Pulmonary artery endothelial cell (primary cell): ENCODE measurements around the gene LDLRAD4. TPM values are rescaled to one million over a fixed set of nuclear protein-coding genes. Genes with fewer than 3 reads are reported as not detected.

ENCODE experiments used
- DNase-seq: peaks from one replicate; pipeline ENCODE4 v3.0.0-alpha.2; 2011; ENCODE audit warnings: low read depth, low spot score
- total RNA-seq: library from RNA; depleted of rRNA; stranded (reverse); fragments of >200 nt; gene quantifications from 2 replicates; pipeline ENCODE4 v1.2.3, GENCODE V29; 2014

The LDLRAD4 gene
- total RNA-seq, 1 donor from 2014 or later: 1.5 TPM

DNA sequence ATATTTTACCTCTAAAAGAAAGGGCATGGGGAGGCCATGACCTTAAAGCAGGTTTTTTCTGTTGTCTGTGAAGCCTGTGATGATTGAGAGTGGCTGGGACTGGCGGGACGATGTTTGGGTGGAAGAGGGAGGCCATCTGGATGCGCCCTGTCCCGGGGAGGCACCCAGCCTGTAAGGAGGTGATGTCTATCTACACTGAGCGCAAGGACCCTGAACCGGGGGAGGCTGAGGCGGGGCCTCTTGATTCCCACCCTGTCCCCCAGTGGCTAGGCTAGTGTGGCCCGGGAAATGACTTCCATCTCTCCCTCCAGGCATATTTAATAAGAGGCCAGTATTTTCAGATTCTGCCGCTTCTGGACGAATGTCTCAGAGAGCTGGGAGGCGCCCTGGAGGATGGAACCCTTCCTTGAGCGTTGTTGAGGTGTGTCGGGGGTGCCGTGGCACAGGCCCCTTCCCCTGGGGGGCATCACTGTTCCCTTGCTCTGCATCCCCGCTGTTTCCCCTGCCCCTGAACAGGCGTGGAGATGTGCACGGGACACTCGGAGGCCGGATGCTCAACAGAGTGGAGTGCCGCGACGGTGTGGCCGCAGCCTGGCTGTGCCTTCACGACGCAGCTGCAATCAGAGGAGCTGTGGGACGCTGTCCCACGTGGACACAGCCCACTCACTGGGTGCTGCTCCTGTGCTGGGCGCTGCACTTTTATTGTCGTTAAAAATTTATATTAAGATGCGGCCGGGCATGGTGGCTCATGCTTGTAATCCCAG lies 185.4 kb downstream of the LDLRAD4 start:
- no peak for DNase-seq

DNA sequence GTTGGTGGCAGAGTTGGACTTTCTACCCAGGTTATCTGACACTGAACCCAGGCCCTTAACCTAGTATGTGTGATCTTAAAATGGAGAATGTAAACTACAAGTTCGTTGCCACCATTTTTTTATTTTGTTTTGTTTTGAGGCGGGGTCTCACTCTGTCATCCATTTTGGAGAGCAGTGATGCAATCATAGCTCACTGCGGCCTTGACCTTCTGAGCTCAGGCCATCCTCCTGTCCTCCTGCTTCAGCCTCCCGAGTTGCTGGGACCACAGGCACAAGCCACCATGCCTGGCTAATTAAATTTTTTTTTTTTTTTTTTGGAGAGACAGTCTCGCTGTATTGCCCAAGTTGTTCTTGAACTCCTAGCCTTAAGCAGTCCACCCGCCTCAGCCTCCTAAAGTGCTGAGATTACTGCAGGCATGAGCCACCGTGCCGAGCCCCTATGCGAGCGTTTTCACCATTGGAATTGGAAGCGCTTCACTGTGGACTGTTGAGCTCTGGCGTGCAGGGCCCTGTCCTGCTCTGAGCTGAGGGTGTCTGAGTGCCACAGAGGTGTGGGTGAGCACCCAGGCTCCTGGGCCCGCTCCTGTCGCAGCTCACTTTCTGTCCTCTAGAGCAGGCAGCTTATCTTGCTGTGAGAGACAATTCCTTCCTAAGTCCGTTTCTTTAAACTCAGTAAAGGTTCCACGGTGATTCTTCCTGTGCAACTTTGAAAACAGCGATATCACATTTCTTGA lies 186.9 kb downstream of the LDLRAD4 start:
- DNase-seq: no peak

DNA sequence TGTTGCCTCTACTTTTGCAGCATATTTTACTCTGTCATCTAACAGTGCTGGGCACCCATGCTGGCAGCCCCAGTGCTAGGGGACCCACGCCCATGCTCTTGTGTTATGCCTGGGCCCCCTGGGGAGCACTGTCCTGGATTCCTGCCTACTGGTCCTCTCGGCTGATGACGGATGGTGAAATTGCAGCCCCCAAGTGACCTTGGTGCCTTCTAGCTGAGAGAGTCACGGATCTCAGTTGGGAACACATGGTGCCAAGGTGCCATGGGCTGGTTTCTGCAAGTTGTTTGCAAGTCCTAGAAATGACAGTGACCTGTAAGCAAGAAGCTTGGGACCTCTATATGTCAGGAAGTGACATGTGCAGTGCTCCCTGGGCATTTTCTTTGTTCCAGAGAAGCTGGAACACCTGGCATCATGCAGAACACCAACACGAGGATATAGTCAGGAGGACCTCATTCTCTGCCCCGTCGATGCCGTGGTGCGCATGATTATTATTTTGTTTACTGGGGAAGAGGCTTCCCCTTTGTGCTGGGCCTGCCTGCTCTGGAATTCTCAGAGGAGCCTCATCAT lies 187.6 kb downstream of the LDLRAD4 start:
- DNase-seq: no peak

DNA sequence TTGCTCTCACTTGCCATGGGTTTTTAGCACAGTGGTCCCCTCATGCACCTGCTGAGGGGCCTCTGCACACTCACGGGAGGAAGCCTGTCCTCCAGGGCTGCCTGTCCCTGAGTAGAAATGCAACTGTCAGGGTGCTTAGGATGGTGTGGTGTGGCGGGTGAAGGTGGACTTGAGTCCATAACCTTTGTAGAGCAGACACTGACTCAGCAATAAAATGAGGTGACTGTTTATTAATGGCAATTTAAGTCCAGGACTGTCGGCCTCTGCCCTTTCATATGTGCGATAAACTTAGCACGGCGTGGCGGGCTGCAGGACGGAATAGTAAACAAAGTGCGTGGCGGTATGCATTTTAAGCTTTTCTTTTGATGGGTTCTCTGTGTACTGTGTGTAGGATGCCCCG lies 188.2 kb downstream of the LDLRAD4 start:
- DNase-seq: no peak

DNA sequence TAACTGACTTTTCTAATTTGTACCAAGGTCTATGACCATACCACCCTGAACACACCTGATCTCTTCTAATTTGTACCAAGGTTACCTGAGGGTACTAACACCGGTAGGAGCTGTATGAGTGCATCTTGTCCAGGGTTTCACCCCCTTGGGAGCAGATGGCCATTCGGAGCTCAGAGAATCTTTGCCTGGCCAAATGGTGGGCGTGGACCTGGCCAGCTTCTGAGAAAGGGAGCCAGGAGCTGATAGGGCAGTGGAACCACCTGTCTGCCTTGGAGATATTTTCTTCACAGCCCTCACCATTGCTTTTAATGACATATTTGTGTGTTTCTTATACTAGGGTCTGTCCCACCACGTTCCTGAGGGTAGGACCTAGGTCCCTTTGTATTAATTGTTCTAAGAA lies 188.9 kb downstream of the LDLRAD4 start:
- DNase-seq: no peak

DNA sequence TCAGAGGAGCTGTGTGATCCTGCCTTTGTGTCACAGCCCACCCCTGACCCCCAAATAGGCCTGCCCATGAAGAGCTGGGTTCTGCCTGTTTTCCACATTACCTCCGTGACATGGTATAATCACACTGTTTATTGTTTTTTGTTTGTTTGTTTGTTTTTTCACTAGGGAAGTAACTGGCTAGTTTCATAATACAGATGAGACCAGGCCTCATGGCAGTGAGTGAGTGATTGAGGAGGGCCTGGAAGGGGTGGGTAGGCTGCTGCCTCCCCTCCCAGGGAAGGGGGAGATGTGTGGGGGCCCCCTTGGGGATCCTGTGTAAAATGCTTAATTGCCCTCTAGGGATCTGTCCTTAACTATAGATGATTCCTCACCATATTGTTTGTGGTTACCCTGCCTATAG lies 190.5 kb downstream of the LDLRAD4 start:
- DNase-seq: no peak

DNA sequence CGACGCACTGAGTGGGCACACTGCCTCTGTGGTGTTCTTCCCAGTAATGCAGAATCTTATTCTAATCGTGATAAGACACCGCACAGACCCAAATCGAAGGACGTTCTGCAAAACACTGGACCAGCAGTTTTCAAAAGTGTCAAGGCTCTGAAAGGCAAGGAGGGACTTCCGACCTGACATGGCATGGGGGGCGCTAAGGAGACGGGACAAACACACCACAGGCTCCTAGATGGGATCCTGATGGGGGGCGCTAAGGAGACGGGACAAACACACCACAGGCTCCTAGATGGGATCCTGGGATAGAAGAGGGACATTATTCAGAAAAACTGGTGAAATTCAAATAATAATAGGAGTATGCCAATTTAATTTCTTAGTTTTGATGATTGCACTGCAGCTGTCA lies 191.4 kb downstream of the LDLRAD4 start:
- DNase-seq: no peak

DNA sequence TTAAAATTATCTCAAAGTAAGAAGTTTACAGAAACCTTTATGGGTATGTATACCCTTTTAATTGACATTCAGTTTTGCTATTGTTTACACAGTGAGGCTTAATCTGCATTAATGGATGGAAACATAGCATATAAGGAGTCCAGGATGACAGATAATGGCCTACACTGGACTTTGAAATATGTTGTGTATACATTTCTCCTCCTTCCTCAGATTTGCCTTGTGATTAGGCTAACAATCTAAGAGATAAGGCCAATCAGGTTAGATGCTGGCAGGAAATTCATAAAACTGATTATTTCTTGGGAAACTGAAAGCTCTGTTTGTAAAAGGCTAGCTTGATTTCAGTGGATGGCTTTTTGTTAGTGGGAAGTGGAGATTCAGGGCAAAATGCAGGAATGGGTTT lies 191.9 kb downstream of the LDLRAD4 start:
- no peak for DNase-seq

DNA sequence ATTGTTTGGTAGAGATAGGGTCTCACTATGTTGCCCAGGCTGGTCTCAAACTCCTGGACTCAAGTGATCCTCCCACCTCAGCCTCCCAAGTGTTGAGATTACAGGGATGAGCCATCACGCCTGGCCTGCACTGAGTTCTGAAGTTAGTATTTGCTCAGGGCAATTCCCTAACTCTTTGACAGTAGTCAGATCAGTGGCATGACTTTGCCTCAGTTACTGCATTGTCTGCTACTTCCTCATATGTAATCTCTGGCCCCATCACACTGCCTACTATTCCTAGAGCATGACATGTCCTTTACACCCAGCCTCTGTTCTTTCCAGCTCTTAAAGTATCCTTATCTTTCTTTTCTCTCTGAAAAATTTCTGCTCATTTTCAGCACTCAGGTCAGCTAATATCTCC lies 193.5 kb downstream of the LDLRAD4 start:
- no peak for DNase-seq

DNA sequence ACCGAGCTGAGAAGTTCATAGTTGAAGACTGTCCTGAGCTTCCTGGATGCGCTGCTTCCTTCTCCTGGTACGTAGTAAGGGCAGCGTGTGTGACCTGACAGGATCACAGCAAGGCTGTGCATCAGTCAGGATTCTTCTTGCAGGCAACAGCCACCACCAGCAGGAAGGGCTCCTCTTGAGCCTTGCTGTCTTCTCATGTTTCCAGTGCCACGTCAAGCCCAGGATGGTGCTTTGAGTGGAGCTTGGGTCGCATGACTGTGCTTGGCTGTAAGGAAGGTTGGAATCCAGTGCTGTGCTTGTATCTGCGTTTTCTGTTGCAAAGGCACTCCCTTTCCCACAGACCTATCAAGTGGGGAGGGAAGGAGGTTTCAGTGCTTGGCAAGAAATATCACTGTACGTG lies 194.3 kb downstream of the LDLRAD4 start:
- DNase-seq: no peak

DNA sequence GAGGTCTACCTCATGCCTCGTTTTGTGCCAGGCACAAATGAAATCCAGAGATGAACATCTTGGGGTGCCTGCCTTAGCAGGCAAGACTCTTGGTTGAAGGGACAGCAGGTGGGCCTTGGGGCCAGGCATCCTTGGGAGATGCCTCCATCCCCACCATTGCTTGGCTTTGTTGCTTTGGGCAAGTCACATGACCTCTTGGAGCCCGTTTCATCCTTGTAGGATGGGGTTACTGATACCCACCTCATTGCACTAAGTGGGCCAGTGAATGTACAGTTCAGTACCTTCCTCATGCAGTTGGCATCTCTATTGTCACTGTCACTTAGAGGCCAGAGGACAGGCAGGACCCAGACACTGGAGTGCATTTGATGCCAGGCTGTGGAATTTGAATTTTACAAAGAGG lies 195.5 kb downstream of the LDLRAD4 start:
- DNase-seq: no peak

DNA sequence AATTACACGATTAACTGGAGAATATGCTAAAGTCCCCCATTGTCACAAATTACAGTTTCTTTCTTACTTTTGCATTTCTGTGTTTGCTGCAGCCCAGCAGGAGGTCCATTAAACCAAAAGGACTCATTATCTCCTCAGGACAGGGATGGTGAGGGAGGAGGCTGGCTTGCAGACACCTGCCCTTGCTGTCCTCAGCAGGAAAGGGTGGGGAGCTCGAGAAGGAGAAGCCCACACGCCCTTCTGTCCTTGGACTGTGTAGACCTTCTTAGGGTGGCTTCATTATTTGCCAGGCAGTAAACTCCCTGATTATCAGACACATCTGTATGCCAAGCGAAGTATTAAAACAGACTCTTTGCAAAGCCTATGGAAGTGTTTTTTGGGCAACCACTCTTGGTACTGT lies 196.0 kb downstream of the LDLRAD4 start:
- DNase-seq: no peak

DNA sequence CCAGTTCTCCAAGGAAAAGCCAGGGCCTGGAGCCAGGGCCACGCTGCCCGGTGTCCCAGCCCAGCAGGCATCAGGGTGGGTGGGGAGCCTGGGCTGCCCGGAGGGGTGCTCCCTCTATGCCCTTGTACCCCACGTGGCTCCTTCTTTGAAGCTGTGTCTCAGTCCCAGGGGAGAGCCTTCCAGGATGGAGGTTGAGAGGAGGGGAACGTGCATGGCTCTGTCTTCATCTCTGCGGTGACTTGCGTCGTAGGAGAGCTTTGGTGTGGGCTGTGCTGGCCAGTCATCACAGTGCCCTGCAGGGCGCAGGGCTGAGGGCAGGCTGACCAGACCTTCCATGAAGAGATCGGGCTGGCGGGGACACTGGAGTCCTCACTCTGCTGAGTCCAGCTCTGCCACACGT lies 197.2 kb downstream of the LDLRAD4 start:
- no peak for DNase-seq

DNA sequence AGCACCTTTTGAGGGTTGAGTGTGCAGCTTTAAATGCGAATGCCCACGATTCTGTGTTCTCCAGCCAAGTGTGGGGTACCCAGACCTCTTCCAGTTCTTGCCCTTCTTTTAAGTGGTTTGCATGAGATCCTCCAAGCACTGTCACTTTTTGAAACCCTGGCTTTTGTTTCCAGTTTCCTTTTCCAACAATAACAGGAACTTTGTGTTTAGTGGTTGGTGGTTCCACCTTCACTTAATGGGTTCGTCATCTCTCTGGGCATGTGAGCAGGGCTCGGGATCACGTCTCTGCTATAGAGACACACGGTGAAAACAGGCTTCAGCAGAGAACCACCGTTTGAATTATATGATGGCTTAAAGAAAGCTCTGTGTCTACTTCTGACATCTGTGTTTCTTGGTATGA lies 197.6 kb downstream of the LDLRAD4 start:
- DNase-seq: peak; percentile 13

DNA sequence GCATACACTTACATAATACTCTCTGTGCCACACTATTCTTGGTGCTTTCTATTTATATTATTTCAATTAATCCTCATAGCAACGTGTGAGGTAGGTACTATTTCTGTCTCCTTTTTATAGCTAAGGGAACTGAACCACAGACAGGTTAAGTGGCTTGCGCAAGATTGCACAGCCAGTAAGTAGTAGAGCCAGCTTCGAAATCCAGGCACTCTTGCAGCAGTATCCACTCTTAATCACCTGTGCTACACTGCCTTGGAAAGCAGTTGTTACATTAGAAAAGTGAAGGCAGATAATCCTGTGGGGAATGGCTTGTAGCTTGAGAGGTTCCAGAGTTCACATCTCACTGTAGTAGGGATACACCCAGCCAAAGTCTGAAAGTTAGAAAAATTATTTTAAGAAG lies 198.3 kb downstream of the LDLRAD4 start:
- DNase-seq: no peak

DNA sequence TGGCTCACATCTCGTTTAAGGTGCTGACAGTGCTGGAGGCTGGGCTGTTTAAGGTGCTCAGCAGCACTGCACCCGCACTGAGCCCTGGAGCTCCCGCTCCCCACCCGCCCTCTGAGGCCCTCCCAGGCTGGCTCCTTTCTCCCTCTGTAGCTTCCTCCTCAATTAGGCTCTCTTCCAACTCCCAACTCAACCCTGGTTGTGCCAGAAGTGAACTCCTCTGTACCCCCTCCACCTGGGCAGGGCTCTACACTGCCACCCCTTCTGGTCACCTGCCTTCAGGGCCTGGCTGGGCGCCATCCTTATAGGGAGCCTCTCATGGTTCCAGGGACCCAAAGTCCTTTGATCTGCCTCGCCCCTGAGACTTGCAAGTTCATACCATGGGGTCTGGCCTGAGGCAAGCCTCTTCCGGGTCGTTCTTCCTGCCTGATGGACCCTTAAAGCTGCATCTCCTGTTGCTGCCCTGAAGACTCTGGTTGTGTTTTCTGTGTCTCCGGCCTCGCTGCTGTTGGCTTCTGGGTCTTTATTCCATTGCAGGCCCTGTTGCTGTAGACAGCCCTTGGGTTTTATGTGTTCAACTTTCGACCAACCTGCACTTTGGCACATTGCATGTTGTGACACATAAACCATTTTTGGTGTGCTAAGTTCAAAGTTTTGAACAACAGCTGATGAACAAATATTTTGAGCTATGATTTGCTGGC lies 199.6 kb downstream of the LDLRAD4 start:
- no peak for DNase-seq

DNA sequence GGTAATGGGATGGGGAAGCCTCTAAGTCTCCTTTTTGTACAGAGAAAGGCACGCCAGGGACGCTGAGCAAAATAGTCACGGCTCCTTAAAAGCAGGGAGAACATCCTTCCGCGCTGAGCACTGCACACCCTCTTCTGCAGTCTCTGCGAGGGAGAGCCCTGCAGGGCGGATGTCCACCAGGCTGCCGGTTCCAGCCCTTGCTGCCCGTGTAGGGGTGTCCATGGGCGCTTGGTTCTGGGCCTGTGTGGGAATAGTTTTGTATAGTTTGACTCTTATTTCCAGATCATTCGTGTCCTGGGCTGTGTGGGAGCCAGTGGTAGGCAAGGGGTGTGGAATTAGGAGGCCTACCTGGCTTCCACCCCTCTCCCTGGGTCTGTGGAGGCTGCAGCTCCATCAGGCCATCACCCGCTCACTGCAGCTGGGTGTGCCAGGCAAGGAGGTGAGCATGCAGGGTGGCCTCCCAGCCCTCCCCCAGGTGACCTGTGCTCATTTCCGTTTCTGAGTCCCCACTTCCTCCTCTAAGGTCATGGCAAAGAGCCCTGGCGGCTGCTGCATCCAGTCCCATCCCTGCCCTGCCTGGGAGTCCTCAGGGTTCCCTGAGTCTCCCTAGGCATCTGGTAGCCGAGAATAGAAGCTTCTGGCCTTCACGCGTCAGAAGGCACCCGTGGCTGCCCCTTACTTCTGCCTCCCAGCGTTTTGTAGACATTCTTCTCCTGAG lies 202.6 kb downstream of the LDLRAD4 start:
- DNase-seq: no peak

DNA sequence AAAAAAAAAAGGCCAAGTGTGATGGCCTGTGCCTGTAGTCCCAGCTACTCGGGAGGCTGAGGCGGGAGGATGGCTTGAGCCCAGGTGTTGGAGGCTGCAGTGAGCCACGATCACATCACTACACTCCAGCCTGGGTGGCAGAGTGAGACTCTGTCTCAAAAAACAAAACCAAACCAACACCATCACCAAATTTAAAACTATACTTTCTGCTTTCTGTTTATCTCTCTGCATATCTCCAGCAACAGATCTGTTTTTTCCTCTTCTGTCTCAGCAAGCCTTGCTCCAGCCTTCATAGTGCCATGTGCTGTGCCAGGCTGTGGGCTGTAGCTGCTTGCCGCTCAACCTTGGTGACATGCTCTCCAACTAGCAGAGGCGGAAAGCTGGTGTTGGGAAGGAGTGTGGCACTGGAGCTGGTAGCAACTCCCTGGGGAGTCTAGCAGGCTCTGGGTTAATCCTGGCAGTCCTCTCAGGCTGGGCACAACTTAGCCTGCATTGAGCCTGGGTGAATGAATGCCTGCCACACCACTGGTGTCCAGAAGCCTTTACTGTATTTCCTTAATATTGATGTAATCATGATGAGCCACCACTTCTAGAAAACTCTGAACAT lies 204.1 kb downstream of the LDLRAD4 start:
- DNase-seq: no peak

DNA sequence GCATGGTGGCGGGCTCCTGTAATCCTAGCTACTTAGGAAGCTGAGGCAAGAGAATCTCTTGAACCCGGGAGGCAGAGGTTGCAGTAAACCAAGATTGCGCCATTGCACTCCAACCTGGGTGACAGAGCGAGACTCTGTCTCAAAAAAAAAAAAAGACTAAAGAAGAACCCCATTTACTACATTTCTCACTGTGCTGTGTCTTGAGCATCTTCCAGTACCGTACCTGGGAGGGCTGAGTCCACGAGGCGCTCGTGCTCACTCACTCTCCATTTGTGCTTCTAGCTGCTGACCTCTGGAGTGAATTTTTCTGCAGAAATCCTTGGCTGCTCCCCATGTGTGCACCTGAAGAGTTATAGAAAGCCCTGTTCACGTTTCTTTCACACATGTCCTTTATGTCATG lies 204.8 kb downstream of the LDLRAD4 start:
- DNase-seq: no peak

DNA sequence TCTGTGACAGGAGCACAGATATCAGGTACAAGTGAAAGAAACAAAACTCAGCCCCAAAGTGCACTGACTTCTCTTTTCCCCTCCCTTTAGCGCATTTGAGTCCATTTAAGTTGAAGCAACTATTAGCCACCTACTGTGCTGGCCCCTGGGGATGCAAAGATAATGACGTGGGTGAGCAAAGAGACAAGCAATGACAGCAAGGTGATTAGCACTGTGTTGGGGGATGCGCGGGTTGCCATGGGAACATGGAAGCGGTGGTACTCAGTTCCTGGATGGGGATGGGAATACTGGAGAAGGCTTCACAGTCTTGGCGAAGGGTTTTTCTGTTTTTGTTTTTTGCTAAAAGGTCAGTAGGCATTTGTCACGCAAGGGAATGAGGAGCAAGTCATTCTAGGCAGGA lies 205.8 kb downstream of the LDLRAD4 start:
- DNase-seq: no peak
